Tibial artery (tissue), 4 donors: ENCODE measurements around the gene IFT122.

Source experiments
- DNase-seq, 2 donors: peaks; one replicate each; pipeline ENCODE4 v3.0.0-alpha.2; 2019
- H3K27ac ChIP-seq, 2 donors: fragments of 200-600 bp; sonication (generic) in 1 of 2; 1 replicate in 1 of 2; 2 replicates in 1 of 2; pipeline ENCODE4 v1.5.1; 2018 to 2019; ENCODE audit warnings: mild to moderate bottlenecking in 1 of 2
- H3K27me3 ChIP-seq, 2 donors: fragments of 200-600 bp; sonication (generic) in 1 of 2; one replicate each; pipeline versions ENCODE4 v1.5.1 to v1.6.0; 2016 to 2019
- H3K36me3 ChIP-seq, 3 donors: fragments of 200-600 bp; sonication (generic) in 2 of 3; one replicate each; pipeline ENCODE4 v1.5.1; 2016 to 2019; ENCODE audit warnings: mild to moderate bottlenecking in 2 of 3
- H3K4me1 ChIP-seq, 4 donors: fragments of 200-600 bp; sonication (generic) in 2 of 4; 1 replicate in 3 of 4; 2 replicates in 1 of 4; pipeline ENCODE4 v1.5.1; 2016 to 2019
- H3K4me3 ChIP-seq, 2 donors: fragments of 200-600 bp; sonication (generic) in 1 of 2; 1 replicate in 1 of 2; 2 replicates in 1 of 2; pipeline ENCODE4 v1.5.1; 2018 to 2019; ENCODE audit warnings: mild to moderate bottlenecking in 2 of 2
- H3K9me3 ChIP-seq, 3 donors: fragments of 200-600 bp; sonication (generic) in 1 of 3; one replicate each; pipeline ENCODE4 v1.5.1; 2016 to 2019
- CTCF ChIP-seq, 2 experiments: fragments of 200-600 bp in 1 of 2; fragments of 450-650 bp in 1 of 2; IDR thresholded peaks; one replicate each; pipeline ENCODE4 v1.5.1; 2017 to 2019; ENCODE audit warnings: antibody characterized with exemption in 2 of 2, mild to moderate bottlenecking in 1 of 2, moderate library complexity in 1 of 2
- intact Hi-C: fragments of 100-400 bp; cut with DNase I; formaldehyde crosslinking; loops from one replicate; pipeline ENCODE4 v1.15.0; 2023; ENCODE audit warnings: low total_unique reads

IFT122 gene

GRCh38 chr3:129441782-129442181 is 1.8 kb downstream of the IFT122 start:
- Histone ChIP-seq H3K36me3 (peaks cover 5 to 10% (median 9%) of the 10 kb centered on the region in 3 donors), H3K27ac (peak overlapping the region; percentile 70 to 82), H3K9me3 (no peaks in the 10 kb centered on the region), H3K4me1 (peaks cover 3 to 53% (median 39%) of the 10 kb centered on the region in 4 donors), H3K4me3 (peak overlapping the region in 1 of 2 donors; percentile 72), H3K27me3 (no peaks in the 10 kb centered on the region)
- no peak for TF ChIP-seq CTCF (IDR thresholded peaks at IDR 0.05)
- peak; percentile 40 to 72 for DNase-seq
- intact Hi-C loops: no loop called here

- DNase-seq: no peak
- Histone ChIP-seq H3K27ac (peak overlapping the region; percentile 70 to 82), H3K4me1 (peaks cover 3 to 49% (median 38%) of the 10 kb centered on the region in 4 donors), H3K27me3 (no peaks in the 10 kb centered on the region), H3K4me3 (no peak overlapping the region), H3K36me3 (peaks cover 0 to 5% (median 3%) of the 10 kb centered on the region in 3 donors), H3K9me3 (no peaks in the 10 kb centered on the region)
- intact Hi-C loops: no loop called here
- TF ChIP-seq CTCF (IDR thresholded peaks at IDR 0.05): no peak
Measured at GRCh38 chr3:129442486-129442885, 2.5 kb downstream of the IFT122 start.

- peaks cover 0 to 45% (median 36%) of the 10 kb centered on the region in 4 donors for H3K4me1 ChIP-seq
- intact Hi-C loops: no loop called here
- H3K9me3 ChIP-seq: no peaks in the 10 kb centered on the region
Measured at GRCh38 chr3:129442947-129443346, 2.9 kb downstream of the IFT122 start.

GRCh38 chr3:129445471-129445870 is 5.4 kb downstream of the IFT122 start:
- H3K27ac ChIP-seq: no peak overlapping the region
- TF ChIP-seq CTCF (IDR thresholded peaks at IDR 0.05): no peak
- no peak for DNase-seq
- H3K4me3 ChIP-seq: no peak overlapping the region
- H3K4me1 ChIP-seq: peaks cover 0 to 33% (median 24%) of the 10 kb centered on the region in 4 donors
- intact Hi-C loops: no loop called here
- no peaks in the 10 kb centered on the region for H3K27me3 ChIP-seq
- no peaks in the 10 kb centered on the region for H3K9me3 ChIP-seq
- no peaks in the 10 kb centered on the region for H3K36me3 ChIP-seq

More at GRCh38 chr3:129442947-129443346, 2.9 kb downstream of the IFT122 start:
- Histone ChIP-seq H3K4me3 (no peak overlapping the region), H3K27me3 (no peaks in the 10 kb centered on the region), H3K27ac (peak overlapping the region; percentile 70 to 82), H3K36me3 (peaks cover 0 to under 1% (median 0%) of the 10 kb centered on the region in 3 donors)
- no peak for TF ChIP-seq CTCF (IDR thresholded peaks at IDR 0.05)
- no peak for DNase-seq

- TF ChIP-seq CTCF (IDR thresholded peaks at IDR 0.05): no peak
- intact Hi-C loops: no loop called here
- no peak for DNase-seq
- peaks cover 0 to 20% (median 13%) of the 10 kb centered on the region in 4 donors for H3K4me1 ChIP-seq
- no peak overlapping the region for H3K27ac ChIP-seq
- no peaks in the 10 kb centered on the region for H3K9me3 ChIP-seq
- no peak overlapping the region for H3K4me3 ChIP-seq
- H3K36me3 ChIP-seq: peaks cover 0 to 5% (median 0%) of the 10 kb centered on the region in 3 donors
- no peaks in the 10 kb centered on the region for H3K27me3 ChIP-seq
Measured at GRCh38 chr3:129446926-129447325, 6.9 kb downstream of the IFT122 start.
